ENCODE results near the gene KCNQ1. TPM values are rescaled to one million over a fixed set of nuclear protein-coding genes. Genes with fewer than 3 reads are reported as not detected.

KCNQ1 gene
- total RNA-seq, 2 donors from 2014 or later: 4.4 to 25.3 TPM

- no peaks in the 10 kb centered on the region for H3K9me3 ChIP-seq
- DNase-seq (ENCODE audit: low spot score) (no peak), ATAC-seq (ENCODE audit: insufficient number of reproducible peaks, low FRiP score, low read depth) (no peak)
- no peaks in the 10 kb centered on the region for H3K36me3 ChIP-seq
- H3K27me3 ChIP-seq (replicated peaks; ENCODE audit: insufficient read depth): no peaks in the 10 kb centered on the region
- H3K4me1 ChIP-seq (ENCODE audit: control insufficient read depth in 1 of 2, low read depth in 2 of 2): no peaks in the 10 kb centered on the region
- TF ChIP-seq, protein P1, sequence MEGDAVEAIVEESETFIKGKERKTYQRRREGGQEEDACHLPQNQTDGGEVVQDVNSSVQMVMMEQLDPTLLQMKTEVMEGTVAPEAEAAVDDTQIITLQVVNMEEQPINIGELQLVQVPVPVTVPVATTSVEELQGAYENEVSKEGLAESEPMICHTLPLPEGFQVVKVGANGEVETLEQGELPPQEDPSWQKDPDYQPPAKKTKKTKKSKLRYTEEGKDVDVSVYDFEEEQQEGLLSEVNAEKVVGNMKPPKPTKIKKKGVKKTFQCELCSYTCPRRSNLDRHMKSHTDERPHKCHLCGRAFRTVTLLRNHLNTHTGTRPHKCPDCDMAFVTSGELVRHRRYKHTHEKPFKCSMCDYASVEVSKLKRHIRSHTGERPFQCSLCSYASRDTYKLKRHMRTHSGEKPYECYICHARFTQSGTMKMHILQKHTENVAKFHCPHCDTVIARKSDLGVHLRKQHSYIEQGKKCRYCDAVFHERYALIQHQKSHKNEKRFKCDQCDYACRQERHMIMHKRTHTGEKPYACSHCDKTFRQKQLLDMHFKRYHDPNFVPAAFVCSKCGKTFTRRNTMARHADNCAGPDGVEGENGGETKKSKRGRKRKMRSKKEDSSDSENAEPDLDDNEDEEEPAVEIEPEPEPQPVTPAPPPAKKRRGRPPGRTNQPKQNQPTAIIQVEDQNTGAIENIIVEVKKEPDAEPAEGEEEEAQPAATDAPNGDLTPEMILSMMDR (IDR thresholded peaks at IDR 0.05): no peak
- no peak overlapping the region for H3K27ac ChIP-seq
- H3K4me3 ChIP-seq: no peak overlapping the region
Measured at GRCh38 chr11:2554338-2555207, 109.8 kb downstream of the KCNQ1 start.

- TF ChIP-seq, protein P1 (IDR thresholded peaks at IDR 0.05): no peak
- DNase-seq (ENCODE audit: low spot score): no peak
Measured at GRCh38 chr11:2555336-2555735, 110.5 kb downstream of the KCNQ1 start.

DNA sequence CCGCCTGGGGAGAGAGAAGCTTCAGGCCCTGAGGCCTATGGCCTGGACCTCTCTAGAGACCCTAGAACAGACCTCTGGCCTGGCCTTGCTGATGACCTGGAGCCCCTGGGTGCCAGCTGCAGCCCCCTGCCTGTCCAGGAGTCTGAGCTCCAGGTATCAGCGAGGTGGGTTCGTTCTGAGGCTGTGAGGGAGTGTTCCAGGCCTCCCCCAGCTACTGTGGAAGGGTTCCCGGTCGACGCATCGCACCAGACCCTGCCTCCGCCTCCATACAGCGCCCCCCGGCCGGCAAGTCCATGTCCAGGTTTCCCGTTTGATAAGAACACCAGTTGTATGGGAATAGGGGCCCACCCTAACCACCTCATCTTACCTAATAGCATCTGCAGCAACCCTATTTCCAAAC, 111.1 kb downstream of the KCNQ1 start:
- no peak for ATAC-seq (ENCODE audit: insufficient number of reproducible peaks, low FRiP score, low read depth)
- no peaks in the 10 kb centered on the region for H3K27me3 ChIP-seq (replicated peaks; ENCODE audit: insufficient read depth)
- TF ChIP-seq, protein P1 (IDR thresholded peaks at IDR 0.05): no peak

More at GRCh38 chr11:2555336-2555735, 110.5 kb downstream of the KCNQ1 start:
- no peak overlapping the region for H3K27ac ChIP-seq
- H3K9me3 ChIP-seq: no peaks in the 10 kb centered on the region
- no peaks in the 10 kb centered on the region for H3K36me3 ChIP-seq
- H3K4me3 ChIP-seq: no peak overlapping the region
- ATAC-seq (ENCODE audit: insufficient number of reproducible peaks, low FRiP score, low read depth): no peak
- no peaks in the 10 kb centered on the region for H3K4me1 ChIP-seq (ENCODE audit: control insufficient read depth in 1 of 2, low read depth in 2 of 2)
- no peaks in the 10 kb centered on the region for H3K27me3 ChIP-seq (replicated peaks; ENCODE audit: insufficient read depth)

DNA sequence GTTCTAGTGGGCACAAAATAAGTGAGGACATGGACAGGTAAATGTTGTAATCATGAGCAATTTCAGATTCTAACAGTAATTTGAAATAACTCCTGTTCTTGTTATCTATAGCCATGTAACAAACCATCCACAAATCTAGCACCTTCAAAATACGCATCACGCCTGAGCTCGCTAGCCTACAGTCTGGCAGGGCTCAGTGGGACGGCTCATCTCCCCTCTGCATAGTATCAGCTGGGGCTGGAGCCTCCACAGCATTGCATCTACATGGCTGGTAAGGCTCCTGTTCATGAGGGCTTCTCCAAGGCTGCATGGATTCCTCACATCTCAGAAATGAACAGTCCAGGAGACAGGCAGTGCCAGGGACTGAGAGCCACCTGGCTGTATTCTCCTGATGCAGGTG, 112.6 kb downstream of the KCNQ1 start:
- H3K9me3 ChIP-seq: no peaks in the 10 kb centered on the region
- H3K27ac ChIP-seq: no peak overlapping the region
- H3K4me1 ChIP-seq (ENCODE audit: control insufficient read depth in 1 of 2, low read depth in 2 of 2): no peaks in the 10 kb centered on the region
- DNase-seq (ENCODE audit: low spot score): no peak
- H3K27me3 ChIP-seq (replicated peaks; ENCODE audit: insufficient read depth): no peaks in the 10 kb centered on the region
- no peak overlapping the region for H3K4me3 ChIP-seq
- no peak for ATAC-seq (ENCODE audit: insufficient number of reproducible peaks, low FRiP score, low read depth)
- TF ChIP-seq, protein P1 (IDR thresholded peaks at IDR 0.05): no peak
- no peaks in the 10 kb centered on the region for H3K36me3 ChIP-seq

More for the DNA sequence above, 111.1 kb downstream of the KCNQ1 start:
- Histone ChIP-seq H3K9me3 (no peaks in the 10 kb centered on the region), H3K27ac (no peak overlapping the region), H3K4me1 (ENCODE audit: control insufficient read depth in 1 of 2, low read depth in 2 of 2) (no peaks in the 10 kb centered on the region), H3K4me3 (no peak overlapping the region), H3K36me3 (no peaks in the 10 kb centered on the region)
- DNase-seq (ENCODE audit: low spot score): no peak

- H3K4me1 ChIP-seq (ENCODE audit: control insufficient read depth in 1 of 2, low read depth in 2 of 2): no peaks in the 10 kb centered on the region
- no peak for DNase-seq (ENCODE audit: low spot score)
- H3K9me3 ChIP-seq: no peaks in the 10 kb centered on the region
- no peaks in the 10 kb centered on the region for H3K27me3 ChIP-seq (replicated peaks; ENCODE audit: insufficient read depth)
- no peak overlapping the region for H3K27ac ChIP-seq
- no peak for ATAC-seq (ENCODE audit: insufficient number of reproducible peaks, low FRiP score, low read depth)
- no peaks in the 10 kb centered on the region for H3K36me3 ChIP-seq
- TF ChIP-seq, protein P1 (IDR thresholded peaks at IDR 0.05): no peak
- H3K4me3 ChIP-seq: no peak overlapping the region
Measured at GRCh38 chr11:2558397-2558796, 113.6 kb downstream of the KCNQ1 start.
